Right lobe of liver (tissue), 6 donors: Measurements from ENCODE around the gene ACSL1. TPM values are rescaled to one million over a fixed set of nuclear protein-coding genes. Genes with fewer than 3 reads are reported as not detected.

Experiments
- ATAC-seq, 4 donors: fragments of 200-7000 bp; cut with Tn5 transposase; one replicate each; pipeline ENCODE4 v1.9.1; 2020; ENCODE audit warnings: mild to moderate bottlenecking in 4 of 4, moderate library complexity in 4 of 4
- DNase-seq, 3 donors: peaks; one replicate each; pipeline ENCODE4 v3.0.0-alpha.2; 2020
- H3K27ac ChIP-seq, 3 donors: fragments of 200-600 bp; one replicate each; pipeline ENCODE4 v1.8.0; 2022
- H3K27me3 ChIP-seq, 2 donors: fragments of 200-600 bp; one replicate each; pipeline ENCODE4 v1.8.0; 2022
- H3K36me3 ChIP-seq, 4 donors: fragments of 200-600 bp; sonication (generic) in 1 of 4; one replicate each; pipeline versions ENCODE4 v1.5.1 to v1.8.0; 2017 to 2022; ENCODE audit warnings: control low read depth in 1 of 4
- H3K4me1 ChIP-seq, 4 donors: fragments of 200-600 bp; sonication (generic) in 1 of 4; one replicate each; pipeline versions ENCODE4 v1.5.1 to v1.8.0; 2017 to 2022; ENCODE audit warnings: control low read depth in 1 of 4
- H3K4me3 ChIP-seq, 3 donors: fragments of 200-600 bp; one replicate each; pipeline ENCODE4 v1.8.0; 2022
- H3K9me3 ChIP-seq, 4 donors: fragments of 200-600 bp; sonication (generic) in 1 of 4; one replicate each; pipeline versions ENCODE4 v1.5.1 to v1.8.0; 2017 to 2022; ENCODE audit warnings: control low read depth in 1 of 4
- CTCF ChIP-seq, 4 donors: fragments of 200-600 bp in 3 of 4; fragments of 450-650 bp in 1 of 4; IDR thresholded peaks; one replicate each; pipeline versions ENCODE4 v1.5.1 to v1.8.0; 2016 to 2022; ENCODE audit warnings: antibody characterized with exemption in 4 of 4, mild to moderate bottlenecking in 2 of 4
- POLR2A ChIP-seq: fragments of 450-650 bp; IDR thresholded peaks from one replicate; pipeline ENCODE4 v1.6.1; 2017; ENCODE audit warnings: antibody characterized with exemption, mild to moderate bottlenecking
- WGBS: methylation state at CpG from one replicate; pipeline ENCODE4 v1.1.6; 2018; ENCODE audit warnings: low coverage, low lambda C conversion rate; ENCODE audit not compliant: insufficient coverage; ENCODE audit errors: missing lambda C conversion rate; 5-methylcytosine and 5-hydroxymethylcytosine counted together
- intact Hi-C, 2 donors: fragments of 100-400 bp; cut with DNase I; formaldehyde crosslinking; loops; one replicate each; pipeline versions ENCODE4 v1.11.2 to v1.14.1; 2022
- total RNA-seq, 6 experiments: library from RNA; depleted of rRNA in 2 of 6; stranded (reverse); fragments of >200 nt in 2 of 6; fragmentation: NEBNext Ultra II Directional in 3 of 6; extraction: Animal tissue kit (Norgen Biotek cat#: 25700) in 3 of 6; gene quantifications; one replicate each; pipeline versions ENCODE4 v1.1.0 to v1.2.4, GENCODE V29; 2016 to 2023
- donor health status: DM: no; HTN: yes; CAD: no.
- donor health status: DM: no; HTN: no; CAD: no.
- donor health status: DM: no; HTN: no; CAD: no.
- donor health status: DM: no; HTN: yes; CAD: no.
- donor health status: DM: no; HTN: yes; CAD: no.

Gene ACSL1
- total RNA-seq, 6 experiments from 2014 or later = 544 to 1,154 (median 743) TPM

- Histone ChIP-seq H3K4me3 (peak overlapping the region; percentile 3 to 41 (median 36)), H3K4me1 (peaks cover 0 to 87% (median 38%) of the 10 kb centered on the region in 4 donors), H3K9me3 (no peaks in the 10 kb centered on the region), H3K27ac (peak overlapping the region; percentile 89 to 98 (median 90)), H3K27me3 (no peaks in the 10 kb centered on the region), H3K36me3 (no peaks in the 10 kb centered on the region)
- ATAC-seq (no peak), DNase-seq (no peak)
- intact Hi-C loops = loop anchor here in 1 of 2 donors (10.0 kb wide), 1 partner anchor 70 kb away; no protein-coding TSS in a partner anchor
- no peak for TF ChIP-seq POLR2A
- TF ChIP-seq CTCF (IDR thresholded peaks at IDR 0.05) = no peak
- 9% methylated on average over 5 of the region's 5 CpGs for WGBS
Measured at GRCh38 chr4:184814686-184815045, 11.1 kb downstream of the ACSL1 start.

DNA sequence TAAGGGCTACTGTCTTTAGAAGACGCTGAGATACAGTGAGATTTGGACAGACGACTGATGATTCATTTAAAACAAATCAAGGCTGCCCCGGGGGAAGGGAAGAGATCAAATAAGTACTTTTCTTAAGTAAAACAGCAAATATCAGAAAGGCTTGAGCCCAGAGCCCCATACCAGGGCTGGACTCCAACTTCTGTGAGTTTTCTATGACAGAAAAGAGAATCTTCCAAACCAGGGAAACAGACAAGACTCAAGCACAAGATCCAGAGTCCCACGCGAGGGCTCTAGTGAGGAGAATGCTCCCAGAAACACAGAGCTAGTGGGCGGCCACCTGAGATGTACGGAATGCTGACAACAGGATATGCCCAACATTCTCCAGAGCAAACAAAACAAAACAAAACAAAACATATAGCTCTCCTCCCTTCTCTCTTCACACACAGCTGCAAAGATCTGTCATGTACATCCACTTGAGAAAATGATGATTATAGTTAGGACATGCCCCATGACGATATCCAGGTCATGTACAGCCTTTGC, 13.1 kb downstream of the ACSL1 start:
- DNase-seq = no peak
- H3K4me1 ChIP-seq = peaks cover 0 to 86% (median 40%) of the 10 kb centered on the region in 4 donors
- no peak for ATAC-seq
- peak overlapping the region in 2 of 3 donors; percentile 25 to 33 for H3K4me3 ChIP-seq
- H3K27ac ChIP-seq = peak overlapping the region; percentile 89 to 98 (median 90)
- TF ChIP-seq CTCF (IDR thresholded peaks at IDR 0.05) (no peak), POLR2A (no peak)
- no peaks in the 10 kb centered on the region for H3K36me3 ChIP-seq
- no peaks in the 10 kb centered on the region for H3K9me3 ChIP-seq
- 33% methylated on average over 8 of the region's 8 CpGs for WGBS
- intact Hi-C loops = loop anchor here in 1 of 2 donors (10.0 kb wide), 1 partner anchor 72 kb away; no protein-coding TSS in a partner anchor
- no peaks in the 10 kb centered on the region for H3K27me3 ChIP-seq

DNA sequence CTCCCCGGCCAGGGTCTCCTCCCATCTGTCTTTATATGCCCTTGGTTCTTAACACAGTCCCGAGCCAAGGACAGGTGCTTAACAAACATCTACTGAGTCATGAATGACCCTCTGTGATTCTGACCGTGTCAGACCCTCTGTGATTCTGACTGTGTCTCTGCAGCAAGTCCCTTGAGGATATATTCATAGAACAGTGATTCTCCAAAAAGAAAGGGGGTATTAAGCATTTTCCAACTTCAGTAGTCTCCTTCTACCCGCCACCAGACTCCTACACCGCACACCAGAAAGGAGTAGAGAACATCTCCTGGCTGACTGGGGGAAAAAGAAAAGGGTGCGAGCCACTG, 13.6 kb downstream of the ACSL1 start:
- ATAC-seq (no peak), DNase-seq (no peak)
- Histone ChIP-seq H3K4me1 (peaks cover 0 to 86% (median 38%) of the 10 kb centered on the region in 4 donors), H3K4me3 (peak overlapping the region in 2 of 3 donors; percentile 25 to 33), H3K9me3 (no peaks in the 10 kb centered on the region), H3K36me3 (no peaks in the 10 kb centered on the region), H3K27me3 (no peaks in the 10 kb centered on the region), H3K27ac (peak overlapping the region; percentile 89 to 98 (median 90))
- intact Hi-C loops = loop anchor here in 1 of 2 donors (10.0 kb wide), 1 partner anchor 73 kb away; no protein-coding TSS in a partner anchor
- no peak for TF ChIP-seq CTCF (IDR thresholded peaks at IDR 0.05)
- 38% methylated on average over 6 of the region's 6 CpGs for WGBS

DNA sequence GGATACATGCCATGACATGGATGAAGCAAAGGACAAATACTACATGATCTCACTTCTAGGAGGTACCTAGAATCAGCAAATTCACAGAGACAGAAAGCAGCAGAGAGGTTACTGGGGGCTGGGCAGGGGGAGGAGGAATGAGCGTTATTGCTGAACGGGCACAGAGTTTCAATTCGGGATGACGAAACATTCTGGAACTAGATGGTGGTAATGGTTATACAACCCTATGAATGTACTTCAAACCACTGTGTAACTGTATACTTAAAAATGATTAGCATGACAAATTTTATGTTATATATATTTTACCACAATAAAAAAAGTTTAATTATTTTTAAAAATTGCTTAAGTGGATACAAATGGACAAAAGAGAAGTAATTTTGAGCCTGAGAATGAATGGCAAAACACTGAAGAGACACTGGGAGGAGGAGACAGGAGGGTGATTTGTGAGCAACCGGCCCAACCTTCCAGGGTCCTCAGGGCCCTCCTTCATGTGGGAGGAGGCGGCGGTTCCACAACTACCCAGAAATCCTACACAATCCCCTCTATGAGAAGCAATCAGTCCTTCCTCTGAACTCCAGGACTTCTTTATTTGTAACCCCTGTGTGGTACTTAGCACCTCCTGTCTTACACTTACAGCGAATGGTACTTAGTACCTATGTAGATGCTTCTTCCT, 14.1 kb downstream of the ACSL1 start:
- no peaks in the 10 kb centered on the region for H3K9me3 ChIP-seq
- H3K27ac ChIP-seq = peak overlapping the region; percentile 89 to 98 (median 90)
- 29% methylated on average over 8 of the region's 8 CpGs for WGBS
- no peak for DNase-seq
- H3K27me3 ChIP-seq = no peaks in the 10 kb centered on the region
- peaks cover 0 to 86% (median 35%) of the 10 kb centered on the region in 4 donors for H3K4me1 ChIP-seq
- intact Hi-C loops = loop anchor here in 1 of 2 donors (10.0 kb wide), 1 partner anchor 73 kb away; no protein-coding TSS in a partner anchor
- peak; percentile 10 for TF ChIP-seq POLR2A
- no peak for TF ChIP-seq CTCF (IDR thresholded peaks at IDR 0.05)
- peak overlapping the region in 2 of 3 donors; percentile 25 to 33 for H3K4me3 ChIP-seq
- peak; percentile 8 to 15 (median 9) for ATAC-seq
- no peaks in the 10 kb centered on the region for H3K36me3 ChIP-seq
